ENCODE data around the gene ERN1.

The ERN1 gene

DNA sequence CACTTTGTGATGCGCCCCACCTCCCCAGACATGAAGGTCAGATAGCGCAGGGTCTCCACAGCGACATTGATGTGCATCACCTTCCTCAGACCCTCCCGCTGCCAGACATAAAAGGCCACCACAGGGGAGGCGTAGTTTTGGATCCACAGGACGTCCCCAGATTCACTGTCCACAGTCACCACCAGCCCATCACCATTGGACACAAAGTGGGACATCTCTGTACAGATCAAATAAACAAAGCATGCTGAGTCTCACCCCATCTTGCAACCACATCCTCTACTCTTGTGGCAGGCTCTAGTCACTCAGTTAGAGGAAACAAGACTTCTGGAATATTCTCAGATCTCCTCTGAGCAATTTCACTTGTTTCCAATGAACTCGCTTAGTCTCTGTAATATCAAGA, 63.2 kb downstream of the ERN1 start:
- no peaks in the 10 kb centered on the region for H3F3A ChIP-seq (ENCODE audit: low read depth)
- no peak for TF ChIP-seq CTCF (conservative IDR thresholded peaks at IDR 0.05; ENCODE audit: low read length)
- no peak for TF ChIP-seq EZH2phosphoT487 (IDR thresholded peaks at IDR 0.05; ENCODE audit: borderline replicate concordance)
- peaks cover 12% of the 10 kb centered on the region for H3K9me3 ChIP-seq (ENCODE audit: insufficient read depth, low read depth, low read length)
- H3K4me2 ChIP-seq (ENCODE audit: low read depth, low read length, poor library complexity, severe bottlenecking), result no peak overlapping the region
- no peaks in the 10 kb centered on the region for H3K4me1 ChIP-seq (ENCODE audit: insufficient read depth, low read length, poor library complexity, severe bottlenecking)
- no peak overlapping the region for H2AFZ ChIP-seq (ENCODE audit: low read length)
- no peaks in the 10 kb centered on the region for H4K20me1 ChIP-seq (ENCODE audit: insufficient read depth, low read length, poor library complexity, severe bottlenecking)
- no peak overlapping the region for H3K9ac ChIP-seq (ENCODE audit: low read depth, low read length, poor library complexity, severe bottlenecking)
- peaks cover 19% of the 10 kb centered on the region; the same call in 1 of the 2 replicates for H3K36me3 ChIP-seq (ENCODE audit: insufficient read depth, low read length)
- H3K79me2 ChIP-seq (ENCODE audit: insufficient read depth, low read length), result no peaks in the 10 kb centered on the region
- H3K4me3 ChIP-seq (ENCODE audit: low read length, poor library complexity, severe bottlenecking), result no peak overlapping the region
- no peaks in the 10 kb centered on the region for H3K9me2 ChIP-seq (replicated peaks; ENCODE audit: low read depth, low read length)
- no peaks in the 10 kb centered on the region for H3K27me3 ChIP-seq (ENCODE audit: insufficient read depth, low read length, poor library complexity, severe bottlenecking)

- H3K9me3 ChIP-seq (ENCODE audit: insufficient read depth, low read depth, low read length), result peaks cover 12% of the 10 kb centered on the region
These were observed 64.8 kb downstream of the ERN1 start for GRCh38 chr17:64065161-64065560.

GRCh38 chr17:64064331-64064730, 65.6 kb downstream of the ERN1 start:
- no peaks in the 10 kb centered on the region for H3K9me2 ChIP-seq (replicated peaks; ENCODE audit: low read depth, low read length)
- no peak overlapping the region for H3K4me2 ChIP-seq (ENCODE audit: low read depth, low read length, poor library complexity, severe bottlenecking)
- peaks cover 7% of the 10 kb centered on the region; the same call in 1 of the 2 replicates for H3K36me3 ChIP-seq (ENCODE audit: insufficient read depth, low read length)
- H3K9ac ChIP-seq (ENCODE audit: low read depth, low read length, poor library complexity, severe bottlenecking), result no peak overlapping the region
- H3F3A ChIP-seq (ENCODE audit: low read depth), result no peaks in the 10 kb centered on the region
- H3K4me3 ChIP-seq (ENCODE audit: low read length, poor library complexity, severe bottlenecking), result no peak overlapping the region
- no peaks in the 10 kb centered on the region for H3K4me1 ChIP-seq (ENCODE audit: insufficient read depth, low read length, poor library complexity, severe bottlenecking)
- no peaks in the 10 kb centered on the region for H3K79me2 ChIP-seq (ENCODE audit: insufficient read depth, low read length)
- no peaks in the 10 kb centered on the region for H4K20me1 ChIP-seq (ENCODE audit: insufficient read depth, low read length, poor library complexity, severe bottlenecking)
- no peak overlapping the region for H2AFZ ChIP-seq (ENCODE audit: low read length)
- TF ChIP-seq EZH2phosphoT487 (IDR thresholded peaks at IDR 0.05; ENCODE audit: borderline replicate concordance), result no peak
- TF ChIP-seq CTCF (conservative IDR thresholded peaks at IDR 0.05; ENCODE audit: low read length), result no peak
- no peaks in the 10 kb centered on the region for H3K27me3 ChIP-seq (ENCODE audit: insufficient read depth, low read length, poor library complexity, severe bottlenecking)
- peaks cover 9% of the 10 kb centered on the region for H3K9me3 ChIP-seq (ENCODE audit: insufficient read depth, low read depth, low read length)

More at GRCh38 chr17:64065161-64065560, 64.8 kb downstream of the ERN1 start:
- peaks cover 11% of the 10 kb centered on the region; the same call in 1 of the 2 replicates for H3K36me3 ChIP-seq (ENCODE audit: insufficient read depth, low read length)
- TF ChIP-seq EZH2phosphoT487 (IDR thresholded peaks at IDR 0.05; ENCODE audit: borderline replicate concordance) (no peak), CTCF (conservative IDR thresholded peaks at IDR 0.05; ENCODE audit: low read length) (no peak)
- no peaks in the 10 kb centered on the region for H3K4me1 ChIP-seq (ENCODE audit: insufficient read depth, low read length, poor library complexity, severe bottlenecking)
- H3K4me2 ChIP-seq (ENCODE audit: low read depth, low read length, poor library complexity, severe bottlenecking), result no peak overlapping the region
- H2AFZ ChIP-seq (ENCODE audit: low read length), result no peak overlapping the region
- no peak overlapping the region for H3K9ac ChIP-seq (ENCODE audit: low read depth, low read length, poor library complexity, severe bottlenecking)
- no peaks in the 10 kb centered on the region for H4K20me1 ChIP-seq (ENCODE audit: insufficient read depth, low read length, poor library complexity, severe bottlenecking)
- H3F3A ChIP-seq (ENCODE audit: low read depth), result no peaks in the 10 kb centered on the region
- no peaks in the 10 kb centered on the region for H3K27me3 ChIP-seq (ENCODE audit: insufficient read depth, low read length, poor library complexity, severe bottlenecking)
- H3K4me3 ChIP-seq (ENCODE audit: low read length, poor library complexity, severe bottlenecking), result no peak overlapping the region
- H3K9me2 ChIP-seq (replicated peaks; ENCODE audit: low read depth, low read length), result no peaks in the 10 kb centered on the region
- no peaks in the 10 kb centered on the region for H3K79me2 ChIP-seq (ENCODE audit: insufficient read depth, low read length)
